Measurements from ENCODE around the gene PTPRF. TPM values are rescaled to one million over a fixed set of nuclear protein-coding genes. Genes with fewer than 3 reads are reported as not detected.

PTPRF gene
- polyA plus RNA-seq, 1 experiment = 68.3 TPM

DNA sequence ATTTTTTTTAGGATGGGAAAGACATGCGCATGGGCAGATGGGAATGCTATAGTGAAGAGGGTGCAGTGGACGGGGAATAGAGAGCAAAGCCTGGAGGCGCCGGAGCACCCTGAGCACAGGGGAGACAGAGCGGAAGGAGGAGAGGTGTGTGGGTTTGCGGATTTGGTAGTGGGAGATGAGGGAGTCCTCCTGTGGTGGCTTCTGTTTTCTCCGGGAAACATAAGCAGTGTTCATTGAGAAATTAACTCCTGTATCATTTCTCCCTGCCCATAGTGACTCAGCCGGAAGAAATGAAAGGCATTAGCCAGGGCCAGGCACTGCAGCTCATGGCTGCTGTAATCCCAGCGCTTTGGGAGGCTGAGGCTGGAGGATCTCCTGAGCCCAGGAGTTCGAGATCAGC lies 4.7 kb upstream of the PTPRF start:
- H3K4me3 ChIP-seq (ENCODE audit: low read depth, low read length) = no peak overlapping the region
- H3K9me3 ChIP-seq (ENCODE audit: control insufficient read depth, insufficient read depth, low read length) = no peaks in the 10 kb centered on the region
- no peaks in the 10 kb centered on the region for H3K27me3 ChIP-seq (ENCODE audit: control insufficient read depth, insufficient read depth, low read length)
- no peak for DNase-seq (ENCODE audit: low read depth, low spot score)
- ChIA-PET POLR2A (no interaction called here), CTCF (interaction anchor here (1.1 kb wide), 1 partner anchor 125 kb away, joined by 4 read pairs; no protein-coding TSS in a partner anchor)
- TF ChIP-seq, protein P1, sequence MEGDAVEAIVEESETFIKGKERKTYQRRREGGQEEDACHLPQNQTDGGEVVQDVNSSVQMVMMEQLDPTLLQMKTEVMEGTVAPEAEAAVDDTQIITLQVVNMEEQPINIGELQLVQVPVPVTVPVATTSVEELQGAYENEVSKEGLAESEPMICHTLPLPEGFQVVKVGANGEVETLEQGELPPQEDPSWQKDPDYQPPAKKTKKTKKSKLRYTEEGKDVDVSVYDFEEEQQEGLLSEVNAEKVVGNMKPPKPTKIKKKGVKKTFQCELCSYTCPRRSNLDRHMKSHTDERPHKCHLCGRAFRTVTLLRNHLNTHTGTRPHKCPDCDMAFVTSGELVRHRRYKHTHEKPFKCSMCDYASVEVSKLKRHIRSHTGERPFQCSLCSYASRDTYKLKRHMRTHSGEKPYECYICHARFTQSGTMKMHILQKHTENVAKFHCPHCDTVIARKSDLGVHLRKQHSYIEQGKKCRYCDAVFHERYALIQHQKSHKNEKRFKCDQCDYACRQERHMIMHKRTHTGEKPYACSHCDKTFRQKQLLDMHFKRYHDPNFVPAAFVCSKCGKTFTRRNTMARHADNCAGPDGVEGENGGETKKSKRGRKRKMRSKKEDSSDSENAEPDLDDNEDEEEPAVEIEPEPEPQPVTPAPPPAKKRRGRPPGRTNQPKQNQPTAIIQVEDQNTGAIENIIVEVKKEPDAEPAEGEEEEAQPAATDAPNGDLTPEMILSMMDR (IDR thresholded peaks at IDR 0.05; ENCODE audit: low read depth, low read length) = no peak
- H3K27ac ChIP-seq (ENCODE audit: low read depth, low read length) = no peak overlapping the region

DNA sequence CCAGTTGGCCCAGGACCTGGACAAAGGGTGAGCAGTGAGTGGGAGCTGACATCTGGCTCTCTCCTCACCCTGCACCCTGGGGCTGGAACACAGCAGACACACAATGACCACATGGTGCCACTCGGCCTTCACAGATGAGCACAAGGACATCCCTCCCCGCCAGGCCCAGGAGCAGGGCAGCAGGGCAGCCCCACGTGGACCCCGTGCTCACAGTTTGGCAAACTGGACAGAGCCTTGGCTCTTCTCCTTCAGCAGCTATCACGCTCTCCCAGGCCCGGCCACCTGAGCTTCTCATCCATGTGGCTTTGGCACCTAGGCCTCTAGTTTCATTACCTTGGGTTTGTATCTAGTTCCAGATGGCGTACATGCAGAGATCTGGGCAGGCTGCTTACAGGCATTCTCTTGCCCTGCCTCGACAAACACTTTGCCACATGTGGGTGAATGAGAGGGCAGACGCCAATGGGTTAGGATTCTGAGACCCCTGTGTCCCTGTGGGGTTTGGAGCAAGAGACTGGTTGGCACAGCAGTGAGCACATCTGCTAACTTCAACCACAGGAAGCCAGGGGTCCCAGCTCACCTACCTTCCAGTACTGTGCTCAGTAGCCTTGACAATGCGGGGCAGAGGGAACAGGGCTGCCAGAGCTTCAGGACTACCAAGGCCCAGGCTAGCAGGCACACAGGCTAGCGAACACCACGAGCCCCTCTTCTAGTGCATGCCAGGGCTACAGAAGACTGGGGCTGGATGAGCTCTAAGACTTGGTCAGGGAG lies 3.4 kb upstream of the PTPRF start:
- H3K9me3 ChIP-seq (ENCODE audit: control insufficient read depth, insufficient read depth, low read length) = no peaks in the 10 kb centered on the region; the same call in 1 of the 2 replicates
- H3K4me3 ChIP-seq (ENCODE audit: low read depth, low read length) = no peak overlapping the region
- CTCF ChIA-PET = interaction anchor here (1.1 to 2.7 kb wide), 4 partner anchors 54 to 407 kb away, joined by 4 to 29 read pairs (median 6); partner anchors contain the start of gene KDM4A
- no peak for DNase-seq (ENCODE audit: low read depth, low spot score)
- no peaks in the 10 kb centered on the region for H3K27me3 ChIP-seq (ENCODE audit: control insufficient read depth, insufficient read depth, low read length)
- POLR2A ChIA-PET = no interaction called here
- TF ChIP-seq, protein P1 (IDR thresholded peaks at IDR 0.05; ENCODE audit: low read depth, low read length) = no peak
- no peak overlapping the region for H3K27ac ChIP-seq (ENCODE audit: low read depth, low read length)

DNA sequence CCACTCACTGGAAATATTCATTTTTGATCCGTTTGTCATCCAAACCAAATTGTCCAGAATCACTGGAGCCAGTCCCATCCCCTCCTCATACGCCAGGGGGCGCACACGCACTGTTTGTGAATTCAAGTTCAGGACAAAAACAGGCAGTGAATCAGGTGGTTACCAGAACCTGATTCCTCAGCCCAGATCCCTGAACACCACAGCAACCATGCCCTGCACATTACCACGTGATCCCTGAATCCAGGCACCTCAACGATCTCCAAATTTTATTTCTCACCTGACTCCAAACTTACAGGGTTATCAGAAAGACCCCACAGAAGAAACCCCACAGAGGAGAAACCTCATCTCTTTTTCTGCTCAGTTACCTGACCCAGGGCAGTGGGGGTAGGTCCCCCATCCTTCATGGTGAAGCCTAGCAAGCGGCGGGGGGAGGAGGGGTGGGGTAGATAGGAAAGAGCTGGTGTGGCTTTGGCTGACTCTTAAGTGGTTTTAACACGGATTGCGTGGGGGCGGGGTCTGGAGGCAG lies 1.4 kb upstream of the PTPRF start:
- Histone ChIP-seq H3K4me3 (ENCODE audit: low read depth, low read length) (no peak overlapping the region), H3K27ac (ENCODE audit: low read depth, low read length) (no peak overlapping the region), H3K9me3 (ENCODE audit: control insufficient read depth, insufficient read depth, low read length) (no peaks in the 10 kb centered on the region; the same call in 1 of the 2 replicates), H3K27me3 (ENCODE audit: control insufficient read depth, insufficient read depth, low read length) (no peaks in the 10 kb centered on the region)
- CTCF ChIA-PET = interaction anchor here (0.6 to 2.7 kb wide), 23 partner anchors 9 to 574 kb away, joined by 3 to 29 read pairs (median 4); partner anchors contain the start of gene KDM4A
- TF ChIP-seq, protein P1 (IDR thresholded peaks at IDR 0.05; ENCODE audit: low read depth, low read length) = peak; percentile 97
- DNase-seq (ENCODE audit: low read depth, low spot score) = peak; percentile 75
- POLR2A ChIA-PET = no interaction called here

DNA sequence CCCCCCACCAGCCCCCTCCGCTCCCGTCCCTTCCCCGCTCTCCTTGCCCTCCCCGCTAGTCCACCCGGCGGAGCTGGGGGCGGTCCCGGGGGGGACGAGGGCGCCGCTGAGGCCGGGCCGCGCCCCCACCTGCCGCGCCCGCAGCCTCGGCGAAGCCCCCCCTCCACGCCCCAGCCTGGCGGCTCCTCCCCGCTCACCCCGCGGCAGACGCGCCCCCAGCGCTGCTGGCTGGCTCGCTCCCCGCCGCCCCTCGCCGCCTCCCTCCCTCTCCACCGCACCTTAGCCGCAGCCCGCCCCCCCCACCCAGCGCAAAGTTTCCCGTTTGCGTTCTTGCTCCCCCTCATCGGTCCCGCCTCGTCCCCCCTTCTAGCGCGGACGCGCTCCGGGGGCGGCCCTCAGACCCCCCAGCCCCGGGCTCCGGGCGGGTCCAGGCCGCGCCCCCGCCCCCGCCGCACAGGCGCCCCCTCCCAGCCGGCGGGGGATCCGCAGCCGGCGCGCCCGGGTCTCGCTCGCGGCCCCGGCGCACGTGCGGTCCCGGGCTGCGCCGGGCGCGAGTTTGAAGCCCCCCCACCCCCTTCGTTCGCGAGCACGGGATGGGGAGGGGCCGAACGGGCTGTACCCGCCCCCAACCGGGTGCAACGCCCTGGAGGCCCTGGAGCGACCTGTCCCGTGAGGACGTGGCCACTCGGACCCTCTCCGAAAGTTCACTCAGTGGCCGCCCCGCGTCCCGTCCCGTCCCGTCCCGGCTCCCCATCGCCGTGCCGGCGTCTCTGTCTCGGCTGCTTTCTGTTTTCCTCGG lies 623 bp downstream of the PTPRF start:
- H3K27me3 ChIP-seq (ENCODE audit: control insufficient read depth, insufficient read depth, low read length) = no peaks in the 10 kb centered on the region
- no peak for DNase-seq (ENCODE audit: low read depth, low spot score)
- no peak overlapping the region for H3K27ac ChIP-seq (ENCODE audit: low read depth, low read length)
- H3K9me3 ChIP-seq (ENCODE audit: control insufficient read depth, insufficient read depth, low read length) = no peaks in the 10 kb centered on the region; the same call in 1 of the 2 replicates
- H3K4me3 ChIP-seq (ENCODE audit: low read depth, low read length) = peak overlapping the region; percentile 78
- TF ChIP-seq, protein P1 (IDR thresholded peaks at IDR 0.05; ENCODE audit: low read depth, low read length) = no peak
- POLR2A ChIA-PET = interaction anchor here (1.0 kb wide), 1 partner anchor 119 kb away, joined by 7 read pairs; the partner anchor contains the start of gene KDM4A
- CTCF ChIA-PET = interaction anchor here (0.9 kb wide), 1 partner anchor 403 kb away, joined by 3 read pairs; no protein-coding TSS in a partner anchor

Data from AG04450 (cell line).